Stimulated activated CD8-positive, alpha-beta memory T cell treated with anti-CD3 and anti-CD28 coated beads, Interleukin-4, amount 100 ng/mL, for 24 hours (primary cell): ENCODE data around the gene R3HDM1.
"Not testable (repeated sequence)": the region's sequence is repeated elsewhere in the genome, so short reads cannot be mapped to it uniquely, and the experiment has no call there.

Experiments
- DNase-seq: peaks from one replicate; pipeline ENCODE4 v3.0.0-alpha.2; 2020; ENCODE audit warnings: low read depth

R3HDM1 gene

GRCh38 chr2:135531231-135532197, at the start of gene R3HDM1:
Gene R3HDM1, plus strand, starts transcription at chr2:135531484. Its CDS starts 73,362 bp downstream, at chr2:135604846.
- DNase-seq: peak; percentile 91

GRCh38 chr2:135485441-135485840, 45.8 kb upstream of the R3HDM1 start:
- no peak for DNase-seq

- DNase-seq: no peak
Observed at GRCh38 chr2:135490376-135490775, 40.9 kb upstream of the R3HDM1 start.

GRCh38 chr2:135494503-135494902, 36.8 kb upstream of the R3HDM1 start:
- DNase-seq: no peak

GRCh38 chr2:135494917-135495316, 36.4 kb upstream of the R3HDM1 start:
- no peak for DNase-seq

- DNase-seq: not testable (repeated sequence)
Observed at GRCh38 chr2:135498588-135498987, 32.7 kb upstream of the R3HDM1 start.

- DNase-seq: no peak
Observed at GRCh38 chr2:135504811-135505210, 26.5 kb upstream of the R3HDM1 start.

GRCh38 chr2:135510577-135510976, 20.7 kb upstream of the R3HDM1 start:
- no peak for DNase-seq

- DNase-seq: no peak
Observed at GRCh38 chr2:135512099-135512498, 19.2 kb upstream of the R3HDM1 start.

GRCh38 chr2:135525786-135526185, 5.5 kb upstream of the R3HDM1 start:
- DNase-seq: no peak

- DNase-seq: no peak
Observed at GRCh38 chr2:135528006-135528405, 3.3 kb upstream of the R3HDM1 start.

GRCh38 chr2:135530313-135531230, 712 bp upstream of the R3HDM1 start, which contains the start of gene ZRANB3:
Gene ZRANB3, minus strand, starts transcription at chr2:135531218.
- peak; percentile 88 for DNase-seq

- no peak for DNase-seq
Observed at GRCh38 chr2:135532581-135532980, 1.3 kb downstream of the R3HDM1 start.

- not testable (repeated sequence) for DNase-seq
Observed at GRCh38 chr2:135533545-135533944, 2.3 kb downstream of the R3HDM1 start.

- DNase-seq: no peak
Observed at GRCh38 chr2:135546436-135546835, 15.2 kb downstream of the R3HDM1 start.

GRCh38 chr2:135547311-135547710, 16.0 kb downstream of the R3HDM1 start:
- DNase-seq: no peak

- DNase-seq: no peak
Observed at GRCh38 chr2:135551356-135551755, 20.1 kb downstream of the R3HDM1 start.

- no peak for DNase-seq
Observed at GRCh38 chr2:135552887-135553286, 21.6 kb downstream of the R3HDM1 start.

- no peak for DNase-seq
Observed at GRCh38 chr2:135555311-135555710, 24.0 kb downstream of the R3HDM1 start.

GRCh38 chr2:135557530-135557929, 26.2 kb downstream of the R3HDM1 start:
- no peak for DNase-seq

- no peak for DNase-seq
Observed at GRCh38 chr2:135561925-135562324, 30.6 kb downstream of the R3HDM1 start.

- DNase-seq: no peak
Observed at GRCh38 chr2:135563793-135564192, 32.5 kb downstream of the R3HDM1 start.
